BJ (cell line): ENCODE results near the gene NOL11. TPM values are rescaled to one million over a fixed set of nuclear protein-coding genes. Genes with fewer than 3 reads are reported as not detected.

Experiments
- CTCF ChIA-PET: fragments of 350-600 bp; formaldehyde crosslinking; extraction: SDS; loops from one replicate; lab custom pipeline; 2021; ENCODE audit warnings: antibody characterized with exemption, inconsistent platforms; lab: Yijun Ruan, JAX
- POLR2A ChIA-PET: fragments of 300-600 bp; sonication (Branson Sonifier 250); formaldehyde crosslinking; extraction: SDS; loops from one replicate; lab custom pipeline; 2021; ENCODE audit warnings: antibody characterized with exemption; lab: Charles Lee
- DNase-seq: peaks from one replicate; pipeline ENCODE4 v3.0.0-alpha.2; 2011; ENCODE audit warnings: low read depth
- H3K27me3 ChIP-seq: 2 replicates; pipeline ENCODE4 v1.6.0; 2011; ENCODE audit warnings: low read length; ENCODE audit not compliant: control insufficient read depth, insufficient read depth
- H3K36me3 ChIP-seq: 2 replicates; pipeline ENCODE4 v1.5.1; 2011; ENCODE audit warnings: low read length; ENCODE audit not compliant: control insufficient read depth, insufficient read depth
- H3K4me3 ChIP-seq: 2 replicates; pipeline ENCODE4 v1.5.1; 2011; ENCODE audit warnings: low read depth, mild to moderate bottlenecking, control low read depth, low read length
- CTCF ChIP-seq: IDR thresholded peaks from 2 replicates; pipeline ENCODE4 v1.5.1; 2011; ENCODE audit warnings: low read depth, mild to moderate bottlenecking, control low read depth, inconsistent platforms, low read length, moderate library complexity; ENCODE audit not compliant: insufficient read depth
- polyA plus RNA-seq: library from polyadenylated mRNA; depleted of rRNA; stranded (reverse); fragments of >200 nt; gene quantifications from 2 replicates; pipeline ENCODE4 v1.2.3, GENCODE V29; 2011

NOL11 gene
- polyA plus RNA-seq, 1 experiment = 18.0 TPM

DNA sequence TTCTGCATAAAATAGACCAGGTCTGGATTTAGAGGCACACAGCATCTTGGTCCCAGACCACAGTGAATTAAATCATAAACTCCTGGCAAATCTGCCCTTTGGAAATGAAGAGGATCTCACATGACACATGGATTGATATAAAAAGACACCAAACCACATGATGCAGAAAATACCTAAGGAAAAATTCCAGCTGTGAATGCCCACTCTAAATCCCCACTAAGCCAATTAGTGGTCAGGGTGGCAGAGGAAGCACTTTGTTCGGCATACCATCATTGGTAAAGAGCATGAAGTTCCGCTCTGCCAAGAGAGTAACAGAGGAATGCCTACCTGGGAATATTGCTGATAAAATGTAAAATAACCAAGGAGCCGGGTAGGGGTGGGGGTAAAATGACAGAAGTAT, 32.4 kb upstream of the NOL11 start:
- CTCF ChIA-PET = interaction anchor here (4.7 to 4.8 kb wide), 2 partner anchors 306 to 310 kb away, joined by 23 to 33 read pairs; no protein-coding TSS in a partner anchor
- Histone ChIP-seq H3K27me3 (no peaks in the 10 kb centered on the region), H3K4me3 (no peak overlapping the region), H3K36me3 (no peaks in the 10 kb centered on the region)
- POLR2A ChIA-PET = no interaction called here
- TF ChIP-seq CTCF = no peak
- DNase-seq = no peak

GRCh38 chr17:67686241-67686640, 31.5 kb upstream of the NOL11 start:
- no peak overlapping the region for H3K4me3 ChIP-seq
- no peaks in the 10 kb centered on the region for H3K36me3 ChIP-seq
- TF ChIP-seq CTCF = no peak
- CTCF ChIA-PET = interaction anchor here (1.1 to 4.8 kb wide), 4 partner anchors 22 to 311 kb away, joined by 6 to 33 read pairs (median 14); no protein-coding TSS in a partner anchor
- POLR2A ChIA-PET = no interaction called here
- no peak for DNase-seq
- no peaks in the 10 kb centered on the region for H3K27me3 ChIP-seq

DNA sequence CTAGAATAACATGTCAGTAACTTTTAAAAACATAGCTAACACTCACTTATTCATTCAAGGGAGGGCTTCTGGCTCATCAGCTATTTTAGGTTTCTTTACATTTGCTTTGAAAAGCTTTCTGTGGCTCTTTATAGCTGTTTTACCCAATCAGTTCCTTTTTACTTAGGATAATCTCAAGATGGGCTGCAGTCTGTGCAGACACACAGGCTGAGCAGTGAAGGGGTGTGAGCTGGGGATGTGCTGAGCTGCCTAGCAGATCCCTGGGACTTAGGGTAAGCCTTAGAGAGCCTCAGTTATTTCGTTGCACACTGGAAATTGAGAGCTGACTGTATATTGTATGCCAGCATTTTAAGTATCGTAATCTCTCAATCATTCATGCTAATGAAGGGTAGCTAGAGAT, 30.2 kb upstream of the NOL11 start:
- Histone ChIP-seq H3K4me3 (no peak overlapping the region), H3K36me3 (no peaks in the 10 kb centered on the region), H3K27me3 (no peaks in the 10 kb centered on the region)
- ChIA-PET POLR2A (no interaction called here), CTCF (interaction anchor here (1.0 to 4.8 kb wide), 8 partner anchors 9 to 312 kb away, joined by 3 to 33 read pairs (median 4); no protein-coding TSS in a partner anchor)
- no peak for TF ChIP-seq CTCF
- DNase-seq = no peak

DNA sequence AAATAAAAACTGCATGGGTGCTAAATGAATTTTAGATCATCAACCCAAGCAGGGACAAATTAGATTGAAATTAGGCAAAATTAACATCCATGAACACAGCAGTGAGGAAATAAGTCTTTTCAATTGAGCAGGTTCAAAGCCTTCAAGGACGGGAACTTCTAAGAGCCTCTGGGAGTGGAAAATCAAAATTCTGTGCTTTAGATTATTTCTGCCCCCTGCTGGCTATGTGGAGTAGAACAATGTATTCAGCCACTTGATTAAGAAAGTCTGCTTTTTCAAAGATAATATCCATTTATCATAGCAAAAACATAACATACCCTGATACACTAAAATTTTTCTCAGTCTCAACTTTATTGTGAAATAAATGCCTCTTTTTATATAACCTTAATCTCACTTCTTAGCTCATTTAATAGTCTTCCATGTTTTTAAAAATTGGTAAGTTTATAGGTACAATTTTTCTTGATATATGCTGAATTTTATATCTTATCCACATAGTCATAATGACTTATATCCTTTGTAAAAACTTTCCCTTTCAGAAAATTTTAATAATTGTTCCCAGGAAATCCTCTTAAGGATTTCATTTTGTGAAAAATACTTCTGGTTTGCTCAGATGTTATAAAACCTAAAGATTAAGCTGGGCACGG, 28.1 kb upstream of the NOL11 start:
- no peaks in the 10 kb centered on the region for H3K36me3 ChIP-seq
- TF ChIP-seq CTCF = peak; percentile 68
- POLR2A ChIA-PET = no interaction called here
- peak; percentile 13 for DNase-seq
- no peaks in the 10 kb centered on the region for H3K27me3 ChIP-seq
- CTCF ChIA-PET = interaction anchor here (0.7 to 2.2 kb wide), 12 partner anchors 9 to 320 kb away, joined by 3 to 8 read pairs (median 4); no protein-coding TSS in a partner anchor
- no peak overlapping the region for H3K4me3 ChIP-seq

GRCh38 chr17:67693811-67694210, 23.9 kb upstream of the NOL11 start:
- DNase-seq = no peak
- CTCF ChIA-PET = interaction anchor here (0.8 to 5.5 kb wide), 4 partner anchors 13 to 320 kb away, joined by 3 to 20 read pairs (median 5); no protein-coding TSS in a partner anchor
- no peak for TF ChIP-seq CTCF
- POLR2A ChIA-PET = no interaction called here
- Histone ChIP-seq H3K4me3 (no peak overlapping the region), H3K36me3 (no peaks in the 10 kb centered on the region), H3K27me3 (no peaks in the 10 kb centered on the region)
